PC-3 (cell line): ENCODE data around the gene A4GALT. TPM values are rescaled to one million over a fixed set of nuclear protein-coding genes. Genes with fewer than 3 reads are reported as not detected.

ENCODE experiments used
- ATAC-seq: fragments of 200-7000 bp; cut with Tn5 transposase; 2 replicates; pipeline ENCODE4 v1.9.1; 2020; ENCODE audit warnings: mild to moderate bottlenecking, moderate library complexity
- BruUV-seq: library from RNA; stranded (reverse); fragments of 400-500 nt; replicated peaks from 2 replicates; lab custom pipeline; 2021; lab: Mats Ljungman, UMichigan
- CTCF ChIA-PET: fragments of 300-600 bp; sonication (Branson Sonifier 250); formaldehyde crosslinking; loops from one replicate; lab custom pipeline; 2022; ENCODE audit warnings: antibody characterized with exemption; lab: Charles Lee
- POLR2A ChIA-PET: fragments of 300-600 bp; sonication (Branson Sonifier 250); formaldehyde crosslinking; loops from one replicate; lab custom pipeline; 2022; ENCODE audit warnings: antibody characterized with exemption; ENCODE audit not compliant: unreplicated experiment; lab: Charles Lee
- DNase-seq: peaks from one replicate; pipeline ENCODE4 v3.0.0-alpha.2; 2015
- H2AFZ ChIP-seq: fragments of 300-600 bp; sonication (generic); 2 replicates; pipeline ENCODE4 v1.6.0; 2016; ENCODE audit warnings: antibody characterized with exemption, low read length
- H3F3A ChIP-seq: fragments of 300-600 bp; sonication (generic); one replicate; pipeline ENCODE4 v1.6.0; 2017; ENCODE audit warnings: antibody characterized with exemption, low read length, control low read depth, mild to moderate bottlenecking; ENCODE audit not compliant: unreplicated experiment
- H3K27ac ChIP-seq: fragments of 300-600 bp; sonication (generic); 2 replicates; pipeline ENCODE4 v1.5.1; 2016; ENCODE audit warnings: mild to moderate bottlenecking, low read length
- H3K27me3 ChIP-seq: fragments of 300-600 bp; sonication (generic); 2 replicates; pipeline ENCODE4 v1.6.1; 2016; ENCODE audit warnings: low read length, mixed read lengths
- H3K36me3 ChIP-seq: fragments of 300-600 bp; sonication (generic); 2 replicates; pipeline ENCODE4 v1.6.1; 2016; ENCODE audit warnings: low read depth, mixed run types, low read length, mixed read lengths
- H3K4me1 ChIP-seq: fragments of 300-600 bp; sonication (generic); 2 replicates; pipeline ENCODE4 v1.5.1; 2016; ENCODE audit warnings: low read length; ENCODE audit not compliant: insufficient read depth
- H3K4me2 ChIP-seq: fragments of 300-600 bp; sonication (generic); 2 replicates; pipeline ENCODE4 v1.6.0; 2016; ENCODE audit warnings: low read length
- H3K4me3 ChIP-seq: fragments of 300-600 bp; sonication (generic); 2 replicates; pipeline ENCODE4 v1.5.1; 2016; ENCODE audit warnings: mild to moderate bottlenecking, low read length, mixed read lengths
- H3K79me2 ChIP-seq: fragments of 300-600 bp; sonication (generic); 2 replicates; pipeline ENCODE4 v1.6.1; 2017; ENCODE audit warnings: low read length, mixed read lengths
- H3K9ac ChIP-seq: fragments of 300-600 bp; sonication (generic); 2 replicates; pipeline ENCODE4 v1.6.0; 2016; ENCODE audit warnings: mild to moderate bottlenecking, low read length
- H3K9me2 ChIP-seq: fragments of 300-600 bp; sonication (generic); replicated peaks from 2 replicates; pipeline ENCODE4 v1.6.1; 2016; ENCODE audit warnings: mixed run types, low read length, mixed read lengths
- H3K9me3 ChIP-seq: fragments of 300-600 bp; sonication (generic); 2 replicates; pipeline ENCODE4 v1.6.1; 2016; ENCODE audit warnings: low read length, mixed read lengths
- H4K20me1 ChIP-seq: fragments of 300-600 bp; sonication (generic); 2 replicates; pipeline ENCODE4 v1.6.1; 2016; ENCODE audit warnings: low read length, mixed read lengths
- EZH2 ChIP-seq: fragments of 300-600 bp; sonication (generic); IDR thresholded peaks from one replicate; pipeline ENCODE4 v1.6.1; 2017; ENCODE audit warnings: antibody characterized with exemption, mild to moderate bottlenecking, low read length; ENCODE audit not compliant: unreplicated experiment
- EZH2phosphoT487 ChIP-seq: fragments of 300-600 bp; sonication (generic); IDR thresholded peaks from 2 replicates; pipeline ENCODE4 v1.6.1; 2018; ENCODE audit warnings: mild to moderate bottlenecking, antibody characterized with exemption, low read length, borderline replicate concordance
- intact Hi-C: fragments of 100-400 bp; cut with micrococcal nuclease; formaldehyde crosslinking; loops from 2 replicates; pipeline ENCODE4 v1.9.0; 2023
- total RNA-seq: library from RNA; depleted of rRNA; stranded (reverse); fragments of >200 nt; gene quantifications from 2 replicates; pipeline ENCODE4 v1.2.3, GENCODE V29; 2014
- TF ChIP-seq, protein P1 (sequence below): fragments of 300-600 bp; sonication (generic); conservative IDR thresholded peaks from 2 replicates; pipeline ENCODE4 v1.5.1; 2017; ENCODE audit warnings: antibody characterized with exemption, low read depth, mild to moderate bottlenecking, low read length

A4GALT gene
- total RNA-seq, 1 experiment from 2014 or later = 3.2 TPM

DNA sequence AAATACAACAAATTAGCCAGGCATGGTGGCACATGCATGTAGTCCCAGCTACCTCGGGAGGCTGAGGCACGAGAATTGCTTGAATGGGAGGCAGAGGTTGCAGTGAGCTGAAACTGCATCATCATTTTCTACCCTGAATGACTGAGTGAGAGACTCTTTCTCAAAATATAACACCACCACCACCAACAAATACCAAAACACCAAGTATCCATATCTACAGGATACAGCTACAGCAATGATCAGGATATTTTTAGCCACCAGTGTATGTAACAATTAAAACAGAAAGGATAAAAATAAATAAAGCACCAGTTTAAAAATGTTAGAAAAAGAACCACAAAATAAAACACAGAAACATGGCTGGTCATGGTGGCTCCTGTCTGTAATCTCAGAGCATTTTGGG lies 13.2 kb downstream of the A4GALT start:
- no TSS peak for BruUV-seq
- H3K27me3 ChIP-seq = no peaks in the 10 kb centered on the region
- H3K9me2 ChIP-seq = no peaks in the 10 kb centered on the region
- CTCF ChIA-PET = no interaction called here
- H2AFZ ChIP-seq = no peak overlapping the region
- no peaks in the 10 kb centered on the region for H3K4me1 ChIP-seq
- H3K4me3 ChIP-seq = no peak overlapping the region
- H3K4me2 ChIP-seq = no peak overlapping the region
- H3F3A ChIP-seq = no peaks in the 10 kb centered on the region
- ATAC-seq (no peak), DNase-seq (no peak)
- intact Hi-C loops = no loop called here
- no peak overlapping the region for H3K27ac ChIP-seq
- no peak overlapping the region for H3K9ac ChIP-seq
- POLR2A ChIA-PET = no interaction called here
- H4K20me1 ChIP-seq = no peaks in the 10 kb centered on the region
- TF ChIP-seq, protein P1, sequence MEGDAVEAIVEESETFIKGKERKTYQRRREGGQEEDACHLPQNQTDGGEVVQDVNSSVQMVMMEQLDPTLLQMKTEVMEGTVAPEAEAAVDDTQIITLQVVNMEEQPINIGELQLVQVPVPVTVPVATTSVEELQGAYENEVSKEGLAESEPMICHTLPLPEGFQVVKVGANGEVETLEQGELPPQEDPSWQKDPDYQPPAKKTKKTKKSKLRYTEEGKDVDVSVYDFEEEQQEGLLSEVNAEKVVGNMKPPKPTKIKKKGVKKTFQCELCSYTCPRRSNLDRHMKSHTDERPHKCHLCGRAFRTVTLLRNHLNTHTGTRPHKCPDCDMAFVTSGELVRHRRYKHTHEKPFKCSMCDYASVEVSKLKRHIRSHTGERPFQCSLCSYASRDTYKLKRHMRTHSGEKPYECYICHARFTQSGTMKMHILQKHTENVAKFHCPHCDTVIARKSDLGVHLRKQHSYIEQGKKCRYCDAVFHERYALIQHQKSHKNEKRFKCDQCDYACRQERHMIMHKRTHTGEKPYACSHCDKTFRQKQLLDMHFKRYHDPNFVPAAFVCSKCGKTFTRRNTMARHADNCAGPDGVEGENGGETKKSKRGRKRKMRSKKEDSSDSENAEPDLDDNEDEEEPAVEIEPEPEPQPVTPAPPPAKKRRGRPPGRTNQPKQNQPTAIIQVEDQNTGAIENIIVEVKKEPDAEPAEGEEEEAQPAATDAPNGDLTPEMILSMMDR = no peak
- TF ChIP-seq EZH2phosphoT487 = no peak
- TF ChIP-seq EZH2 = no peak
- no peaks in the 10 kb centered on the region for H3K36me3 ChIP-seq
- no peaks in the 10 kb centered on the region for H3K9me3 ChIP-seq
- no peaks in the 10 kb centered on the region for H3K79me2 ChIP-seq

DNA sequence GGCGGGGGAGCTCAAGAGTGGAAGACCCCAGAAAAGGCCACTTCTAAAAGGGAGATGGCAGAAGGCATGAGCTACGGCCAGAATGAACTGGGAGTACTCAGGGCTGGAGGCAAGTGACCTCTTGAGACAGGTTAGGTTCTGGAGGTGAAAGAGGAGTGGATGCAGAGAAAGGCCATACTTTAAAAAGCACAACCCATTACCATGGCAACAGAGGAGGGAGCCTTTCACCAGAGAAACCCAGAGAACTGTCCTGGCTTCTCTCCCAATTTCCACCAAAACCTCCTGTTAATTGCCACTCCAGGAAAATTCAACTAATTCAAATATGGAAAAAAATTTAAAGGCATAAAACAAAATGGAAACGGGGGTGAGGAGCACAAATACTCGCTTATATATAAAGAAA lies 15.8 kb downstream of the A4GALT start:
- H3K9ac ChIP-seq = no peak overlapping the region
- no peak overlapping the region for H3K4me3 ChIP-seq
- H3K4me2 ChIP-seq = no peak overlapping the region
- DNase-seq = no peak
- no peaks in the 10 kb centered on the region for H3K27me3 ChIP-seq
- H2AFZ ChIP-seq = no peak overlapping the region
- H4K20me1 ChIP-seq = no peaks in the 10 kb centered on the region
- CTCF ChIA-PET = no interaction called here
- intact Hi-C loops = no loop called here
- H3K27ac ChIP-seq = no peak overlapping the region
- no peaks in the 10 kb centered on the region for H3K9me2 ChIP-seq
- H3K4me1 ChIP-seq = no peaks in the 10 kb centered on the region
- no TSS peak for BruUV-seq
- ATAC-seq = no peak
- POLR2A ChIA-PET = no interaction called here
- TF ChIP-seq, protein P1 = no peak
- TF ChIP-seq EZH2phosphoT487 = no peak
- no peak for TF ChIP-seq EZH2
- no peaks in the 10 kb centered on the region for H3F3A ChIP-seq
- no peaks in the 10 kb centered on the region for H3K79me2 ChIP-seq
- no peaks in the 10 kb centered on the region for H3K9me3 ChIP-seq
- H3K36me3 ChIP-seq = no peaks in the 10 kb centered on the region

DNA sequence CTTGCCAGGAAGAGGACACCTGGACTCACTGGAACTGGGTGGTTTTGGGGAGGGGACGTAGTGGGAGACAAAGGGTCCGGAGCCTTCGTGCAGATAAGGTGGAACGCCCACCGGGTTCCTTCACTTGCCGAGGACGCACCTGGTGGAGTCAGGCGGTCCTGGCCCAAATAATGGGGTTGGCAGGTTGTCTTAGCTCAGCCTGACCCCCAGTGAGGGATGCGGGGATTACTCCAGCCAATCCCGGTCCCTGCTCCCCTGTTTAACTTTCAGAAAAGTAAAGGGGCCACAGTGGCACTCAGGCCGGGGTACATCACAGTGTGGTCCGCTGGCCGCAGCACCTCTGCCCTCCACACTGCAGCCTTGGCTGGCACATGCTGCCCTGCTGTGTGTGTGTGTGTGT lies 18.0 kb downstream of the A4GALT start:
- no peak for ATAC-seq
- H3F3A ChIP-seq = no peaks in the 10 kb centered on the region

More for the DNA sequence above, 18.0 kb downstream of the A4GALT start:
- no peaks in the 10 kb centered on the region for H3K9me2 ChIP-seq
- H3K9ac ChIP-seq = no peak overlapping the region
- no peak overlapping the region for H3K4me2 ChIP-seq
- intact Hi-C loops = no loop called here
- BruUV-seq = no TSS peak
- no peak overlapping the region for H3K4me3 ChIP-seq
- H3K27ac ChIP-seq = no peak overlapping the region
- no peaks in the 10 kb centered on the region for H3K79me2 ChIP-seq
- H2AFZ ChIP-seq = no peak overlapping the region
- CTCF ChIA-PET = no interaction called here
- POLR2A ChIA-PET = no interaction called here
- no peak for DNase-seq
- no peaks in the 10 kb centered on the region for H3K9me3 ChIP-seq
- no peaks in the 10 kb centered on the region for H3K4me1 ChIP-seq
- no peaks in the 10 kb centered on the region for H3K36me3 ChIP-seq
- no peaks in the 10 kb centered on the region for H3K27me3 ChIP-seq
- TF ChIP-seq EZH2phosphoT487 (no peak), EZH2 (no peak)
- TF ChIP-seq, protein P1 = no peak
- no peaks in the 10 kb centered on the region for H4K20me1 ChIP-seq
